Neuronal stem cell (in vitro differentiated cells): Measurements from ENCODE around the gene PPP1R26.

Experiments used
- DNase-seq: peaks from one replicate; pipeline ENCODE4 v3.0.0-alpha.2; 2013; ENCODE audit warnings: low spot score
- H2AFZ ChIP-seq: one replicate; pipeline ENCODE4 v1.6.1; 2013; ENCODE audit warnings: mild to moderate bottlenecking, low read length, inconsistent platforms
- H2AK5ac ChIP-seq: 2 replicates; pipeline ENCODE4 v1.6.1; 2013; ENCODE audit warnings: low read depth, mild to moderate bottlenecking, inconsistent platforms, low read length, moderate library complexity, mixed read lengths
- H2BK120ac ChIP-seq: 2 replicates; pipeline ENCODE4 v1.6.1; 2013; ENCODE audit warnings: low read depth, mild to moderate bottlenecking, inconsistent platforms, low read length, moderate library complexity, mixed read lengths
- H2BK12ac ChIP-seq: one replicate; pipeline ENCODE4 v1.6.1; 2013; ENCODE audit warnings: low read length, inconsistent platforms
- H2BK15ac ChIP-seq: 2 replicates; pipeline ENCODE4 v1.6.1; 2013; ENCODE audit warnings: mild to moderate bottlenecking, low read length, inconsistent platforms, mixed read lengths
- H2BK5ac ChIP-seq: one replicate; pipeline ENCODE4 v1.6.1; 2013; ENCODE audit warnings: inconsistent platforms, mild to moderate bottlenecking, low read length, moderate library complexity
- H3K14ac ChIP-seq: one replicate; pipeline ENCODE4 v1.6.1; 2013; ENCODE audit warnings: low read length, inconsistent platforms
- H3K18ac ChIP-seq: 2 replicates; pipeline ENCODE4 v1.6.1; 2013; ENCODE audit warnings: low read length, inconsistent platforms
- H3K23ac ChIP-seq: 2 replicates; pipeline ENCODE4 v1.6.1; 2013; ENCODE audit warnings: low read depth, mild to moderate bottlenecking, mixed read lengths, low read length, inconsistent platforms; ENCODE audit not compliant: poor library complexity
- H3K27ac ChIP-seq: replicated peaks from 3 replicates; pipeline ENCODE4 v1.5.1; 2013; ENCODE audit warnings: low read length, inconsistent platforms
- H3K27me3 ChIP-seq, 3 experiments: 2 replicates each; pipeline ENCODE4 v1.6.1; 2013; ENCODE audit warnings: low read length in 3 of 3, mild to moderate bottlenecking in 2 of 3, inconsistent platforms in 1 of 3, low read depth in 1 of 3, mixed read lengths in 1 of 3, moderate library complexity in 1 of 3; ENCODE audit not compliant: control insufficient read depth in 3 of 3, insufficient read depth in 3 of 3
- H3K36me3 ChIP-seq, 2 donors: replicated peaks in 1 of 2; 2 replicates each; pipeline ENCODE4 v1.6.1; 2013; ENCODE audit warnings: low read length in 2 of 2; ENCODE audit not compliant: control insufficient read depth in 2 of 2, insufficient read depth in 2 of 2
- H3K4ac ChIP-seq: 2 replicates; pipeline ENCODE4 v1.6.1; 2013; ENCODE audit warnings: inconsistent platforms, mild to moderate bottlenecking, low read length, moderate library complexity
- H3K4me1 ChIP-seq, 2 donors: 1 replicate in 1 of 2; 2 replicates in 1 of 2; pipeline ENCODE4 v1.6.1; 2013; ENCODE audit warnings: low read length in 2 of 2, low read depth in 1 of 2; ENCODE audit not compliant: control insufficient read depth in 2 of 2, insufficient read depth in 1 of 2
- H3K4me2 ChIP-seq: one replicate; pipeline ENCODE4 v1.6.1; 2013; ENCODE audit warnings: mild to moderate bottlenecking, low read length, inconsistent platforms; ENCODE audit not compliant: insufficient read depth, poor library complexity, severe bottlenecking
- H3K4me3 ChIP-seq, 2 donors: 2 replicates each; pipeline ENCODE4 v1.5.1; 2013; ENCODE audit warnings: low read length in 2 of 2, mild to moderate bottlenecking in 2 of 2, inconsistent platforms in 1 of 2, moderate library complexity in 1 of 2
- H3K79me1 ChIP-seq: one replicate; pipeline ENCODE4 v1.6.1; 2013; ENCODE audit warnings: low read depth, mild to moderate bottlenecking, inconsistent platforms, low read length, moderate library complexity
- H3K9ac ChIP-seq: one replicate; pipeline ENCODE4 v1.6.1; 2013; ENCODE audit warnings: mild to moderate bottlenecking, low read depth, low read length, inconsistent platforms; ENCODE audit not compliant: poor library complexity
- H3K9me3 ChIP-seq, 2 donors: replicated peaks in 1 of 2; 2 replicates each; pipeline versions ENCODE3 to v1.6.1; 2013; ENCODE audit warnings: low read length in 2 of 2, mild to moderate bottlenecking in 2 of 2, inconsistent platforms in 1 of 2, low read depth in 1 of 2, mixed read lengths in 1 of 2, moderate library complexity in 1 of 2; ENCODE audit not compliant: control insufficient read depth in 2 of 2, insufficient read depth in 1 of 2
- H4K8ac ChIP-seq: one replicate; pipeline ENCODE4 v1.6.1; 2013; ENCODE audit warnings: low read depth, mild to moderate bottlenecking, inconsistent platforms, low read length, moderate library complexity
- H4K91ac ChIP-seq: one replicate; pipeline ENCODE4 v1.6.1; 2013; ENCODE audit warnings: low read length, low read depth, mild to moderate bottlenecking, inconsistent platforms; ENCODE audit not compliant: poor library complexity
- WGBS, 2 donors: extraction: QIAGEN DNeasy Blood & Tissue Kit; methylation state at CpG; one replicate each; pipeline ENCODE4 v1.1.7; 2013; ENCODE audit warnings: missing lambda C conversion rate in 2 of 2, mixed read lengths in 1 of 2; ENCODE audit not compliant: insufficient read length in 2 of 2, insufficient replicate concordance in 1 of 2; ENCODE audit errors: extremely low coverage in 2 of 2; 5-methylcytosine and 5-hydroxymethylcytosine counted together

The PPP1R26 gene

GRCh38 chr9:135486267-135487065 is 6.9 kb downstream of the PPP1R26 start:
- no peak overlapping the region for H3K14ac ChIP-seq
- H4K91ac ChIP-seq, result no peak overlapping the region
- no peak overlapping the region for H3K23ac ChIP-seq
- H3K4me3 ChIP-seq, result no peak overlapping the region
- no peaks in the 10 kb centered on the region for H3K4me1 ChIP-seq
- peaks cover 9% of the 10 kb centered on the region for H3K79me1 ChIP-seq
- H3K4me2 ChIP-seq, result no peak overlapping the region
- H3K9me3 ChIP-seq, result peaks cover 0 to 2% of the 10 kb centered on the region in 2 donors
- no peak overlapping the region for H2BK15ac ChIP-seq
- H3K4ac ChIP-seq, result no peak overlapping the region
- no peak for DNase-seq
- H3K27me3 ChIP-seq, result no peaks in the 10 kb centered on the region
- H3K18ac ChIP-seq, result no peak overlapping the region
- peaks cover 54 to 63% of the 10 kb centered on the region in 2 donors for H3K36me3 ChIP-seq
- no CpG with 5 or more reads among the region's 33 CpGs for WGBS, 2 donors
- no peak overlapping the region for H2AK5ac ChIP-seq
- H2BK120ac ChIP-seq, result no peak overlapping the region
- no peak overlapping the region for H2BK12ac ChIP-seq
- peak overlapping the region; percentile 19 for H2BK5ac ChIP-seq
- no peak overlapping the region for H3K27ac ChIP-seq
- no peak overlapping the region for H4K8ac ChIP-seq
- no peak overlapping the region for H2AFZ ChIP-seq
- no peak overlapping the region for H3K9ac ChIP-seq

- H2BK12ac ChIP-seq, result no peak overlapping the region
- no peak overlapping the region for H3K4me2 ChIP-seq
- H3K79me1 ChIP-seq, result peaks cover 9% of the 10 kb centered on the region
- H4K91ac ChIP-seq, result no peak overlapping the region
- no peak overlapping the region for H2BK120ac ChIP-seq
- H2BK15ac ChIP-seq, result no peak overlapping the region
- H3K27me3 ChIP-seq, result no peaks in the 10 kb centered on the region
- no peak for DNase-seq
- H2AFZ ChIP-seq, result no peak overlapping the region
- no peak overlapping the region for H2AK5ac ChIP-seq
- no peak overlapping the region for H4K8ac ChIP-seq
- H3K4me1 ChIP-seq, result no peaks in the 10 kb centered on the region
- H3K14ac ChIP-seq, result no peak overlapping the region
- H3K18ac ChIP-seq, result no peak overlapping the region
- H3K9me3 ChIP-seq, result peaks cover 0 to 2% of the 10 kb centered on the region in 2 donors
- no peak overlapping the region for H3K4me3 ChIP-seq
- H3K9ac ChIP-seq, result peak overlapping the region; percentile 21
- H3K36me3 ChIP-seq, result peaks cover 53 to 61% of the 10 kb centered on the region in 2 donors
- H3K27ac ChIP-seq, result no peak overlapping the region
- no CpG with 5 or more reads among the region's 40 CpGs for WGBS, 2 donors
- H2BK5ac ChIP-seq, result no peak overlapping the region
- peak overlapping the region; percentile 65 for H3K23ac ChIP-seq
- no peak overlapping the region for H3K4ac ChIP-seq
Observed at GRCh38 chr9:135487281-135488012, 7.9 kb downstream of the PPP1R26 start.

- Histone ChIP-seq H3K36me3 (peaks cover 53 to 57% of the 10 kb centered on the region in 2 donors), H4K91ac (no peak overlapping the region), H2BK12ac (no peak overlapping the region), H3K18ac (no peak overlapping the region), H3K14ac (no peak overlapping the region), H3K79me1 (peaks cover 9% of the 10 kb centered on the region), H3K4me3 (no peak overlapping the region), H3K4me1 (no peaks in the 10 kb centered on the region), H2BK5ac (no peak overlapping the region), H3K9me3 (peaks cover 0 to 2% of the 10 kb centered on the region in 2 donors), H3K23ac (peak overlapping the region; percentile 65), H3K27ac (no peak overlapping the region), H2AFZ (no peak overlapping the region), H3K4me2 (no peak overlapping the region), H3K27me3 (no peaks in the 10 kb centered on the region), H2BK15ac (no peak overlapping the region), H2BK120ac (no peak overlapping the region), H4K8ac (no peak overlapping the region), H3K9ac (no peak overlapping the region), H3K4ac (no peak overlapping the region), H2AK5ac (no peak overlapping the region)
- DNase-seq, result no peak
- WGBS, 2 donors, result no CpG with 5 or more reads among the region's 18 CpGs
Observed at GRCh38 chr9:135488013-135488330, 8.4 kb downstream of the PPP1R26 start.

- Histone ChIP-seq H3K27me3 (no peaks in the 10 kb centered on the region), H3K4me3 (no peak overlapping the region), H2AFZ (no peak overlapping the region), H2BK12ac (no peak overlapping the region), H2BK15ac (no peak overlapping the region), H3K79me1 (peaks cover 6% of the 10 kb centered on the region), H3K36me3 (peaks cover 48 to 52% of the 10 kb centered on the region in 2 donors), H3K4ac (no peak overlapping the region), H3K4me1 (no peaks in the 10 kb centered on the region), H3K14ac (no peak overlapping the region), H4K91ac (no peak overlapping the region), H4K8ac (no peak overlapping the region), H3K27ac (no peak overlapping the region), H3K9ac (no peak overlapping the region), H2BK5ac (no peak overlapping the region), H3K4me2 (no peak overlapping the region), H3K23ac (no peak overlapping the region), H2AK5ac (no peak overlapping the region), H3K9me3 (no peaks in the 10 kb centered on the region), H3K18ac (no peak overlapping the region), H2BK120ac (no peak overlapping the region)
- no peak for DNase-seq
- no CpG with 5 or more reads among the region's 17 CpGs for WGBS, 2 donors
Observed at GRCh38 chr9:135488527-135488926, 8.9 kb downstream of the PPP1R26 start.
